Stimulated activated CD4-positive, alpha-beta T cell treated with anti-CD3 and anti-CD28 coated beads, Interleukin-2, amount 100 ng/mL, for 48 hours (primary cell): ENCODE results near the gene ASB8.
A peak's percentile ranks its signal among the peaks of the same experiment; 100 is the strongest.

Experiments
- DNase-seq, 2 donors: peaks; one replicate each; pipeline ENCODE4 v3.0.0-alpha.2; 2020

ASB8 gene

GRCh38 chr12:48157018-48157888, at the start of gene ASB8:
TSS of gene ASB8 (minus strand) at chr12:48157515. CDS start at chr12:48153496, 4,019 bp downstream.
- peak; percentile 97 to 98 for DNase-seq

GRCh38 chr12:48203192-48203591, 45.9 kb upstream of the ASB8 start, which contains the start of gene OR10AD1:
TSS of gene OR10AD1 (minus strand) at chr12:48203292. CDS start at chr12:48203292, 0 bp downstream.
- no peak for DNase-seq

GRCh38 chr12:48202766-48203165, 45.5 kb upstream of the ASB8 start:
- no peak for DNase-seq

- no peak for DNase-seq
Measured at GRCh38 chr12:48201516-48201915, 44.2 kb upstream of the ASB8 start.

GRCh38 chr12:48201091-48201490, 43.8 kb upstream of the ASB8 start:
- DNase-seq: no peak

GRCh38 chr12:48199774-48200221, 42.5 kb upstream of the ASB8 start:
- DNase-seq: no peak

- DNase-seq: no peak
Measured at GRCh38 chr12:48198985-48199384, 41.7 kb upstream of the ASB8 start.

GRCh38 chr12:48198672-48198971, 41.3 kb upstream of the ASB8 start:
- no peak for DNase-seq

- peak; percentile 86 to 88 for DNase-seq
Measured at GRCh38 chr12:48197971-48198671, 40.8 kb upstream of the ASB8 start.

- no peak for DNase-seq
Measured at GRCh38 chr12:48197549-48197970, 40.2 kb upstream of the ASB8 start.

GRCh38 chr12:48194799-48195201, 37.5 kb upstream of the ASB8 start:
- DNase-seq: no peak

- DNase-seq: no peak
Measured at GRCh38 chr12:48193623-48194022, 36.3 kb upstream of the ASB8 start.

- no peak for DNase-seq
Measured at GRCh38 chr12:48192861-48193260, 35.5 kb upstream of the ASB8 start.

- DNase-seq: no peak
Measured at GRCh38 chr12:48191096-48191495, 33.8 kb upstream of the ASB8 start.

- DNase-seq: peak; percentile 60 to 74
Measured at GRCh38 chr12:48189331-48190125, 32.2 kb upstream of the ASB8 start.

GRCh38 chr12:48187916-48188695, 30.8 kb upstream of the ASB8 start:
- DNase-seq: no peak

GRCh38 chr12:48185181-48185919, 28.0 kb upstream of the ASB8 start:
- no peak for DNase-seq

- no peak for DNase-seq
Measured at GRCh38 chr12:48184549-48184922, 27.2 kb upstream of the ASB8 start.

- no peak for DNase-seq
Measured at GRCh38 chr12:48183876-48184548, 26.7 kb upstream of the ASB8 start.

- DNase-seq: peak; percentile 48
Measured at GRCh38 chr12:48183091-48183875, 26.0 kb upstream of the ASB8 start, which contains the start of gene CCDC184. TSS of gene CCDC184 (plus strand) at chr12:48183644. CDS start at chr12:48184123, 479 bp downstream.
